K562 (cell line): Measurements from ENCODE around the gene OCA2. TPM values are rescaled to one million over a fixed set of nuclear protein-coding genes. Genes with fewer than 3 reads are reported as not detected.

Experiments used
- ATAC-seq: fragments of 200-7000 bp; cut with Tn5 transposase; 3 replicates; pipeline ENCODE4 v1.9.1; 2020; ENCODE audit warnings: moderate library complexity
- BruUV-seq: library from RNA; stranded (reverse); fragments of 400-500 nt; replicated peaks from 2 replicates; lab custom pipeline; 2021; lab: Mats Ljungman, UMichigan
- CTCF ChIA-PET: fragments of 300-600 bp; formaldehyde crosslinking; extraction: SDS; loops from one replicate; lab custom pipeline; 2021; ENCODE audit warnings: low intra/inter-chr PET ratio; lab: Yijun Ruan, JAX
- POLR2A ChIA-PET: fragments of 300-600, 350-650 bp; sonication (Branson Sonifier 250); formaldehyde crosslinking; extraction: SDS; loops from one replicate; lab custom pipeline; 2021; ENCODE audit warnings: antibody characterized with exemption, inconsistent platforms; lab: Yijun Ruan, JAX
- DNase-seq, 4 experiments: peaks; one replicate each; pipeline versions ENCODE4 v3.0.0 to v3.0.0-alpha.2; 2011 to 2018; ENCODE audit warnings: low spot score in 3 of 4, mixed read lengths in 3 of 4; ENCODE audit errors: extremely low read depth in 1 of 4
- FAIRE-seq: peaks from 2 replicates; lab custom pipeline; 2011; peaks lifted over from hg19 to GRCh38; lab: Jason Lieb, UNC
- H2AFZ ChIP-seq: 2 replicates; pipeline ENCODE4 v1.6.0; 2011; ENCODE audit warnings: low read depth, low read length, control low read depth, inconsistent platforms
- H3K27ac ChIP-seq: fragments of 200-600 bp; 3 replicates; pipeline ENCODE4 v1.8.0; 2011; ENCODE audit warnings: low read depth, mild to moderate bottlenecking, control low read depth, inconsistent platforms, low read length, moderate library complexity, mixed read lengths; ENCODE audit errors: extremely low read depth
- H3K27me3 ChIP-seq, 2 experiments: fragments of 300-600 bp in 1 of 2; 2 replicates in 1 of 2; 3 replicates in 1 of 2; pipeline versions ENCODE4 v1.6.0 to v1.8.0; 2011; ENCODE audit warnings: inconsistent platforms in 2 of 2, low read length in 2 of 2, mild to moderate bottlenecking in 1 of 2, mixed read lengths in 1 of 2, moderate library complexity in 1 of 2; ENCODE audit not compliant: control insufficient read depth in 2 of 2, insufficient read depth in 2 of 2
- H3K36me3 ChIP-seq: fragments of 300-600 bp; 3 replicates; pipeline ENCODE4 v1.8.0; 2011; ENCODE audit warnings: mild to moderate bottlenecking, low read length, inconsistent platforms; ENCODE audit not compliant: control insufficient read depth, insufficient read depth
- H3K4me1 ChIP-seq, 2 experiments: fragments of 200-600 bp in 1 of 2; replicated peaks in 1 of 2; 2 replicates in 1 of 2; 3 replicates in 1 of 2; pipeline versions ENCODE4 v1.5.1 to v1.8.0; 2011; ENCODE audit warnings: inconsistent platforms in 2 of 2, low read length in 2 of 2, mild to moderate bottlenecking in 1 of 2, mixed read lengths in 1 of 2, moderate library complexity in 1 of 2; ENCODE audit not compliant: control insufficient read depth in 2 of 2, insufficient read depth in 2 of 2
- H3K4me2 ChIP-seq: 2 replicates; pipeline ENCODE4 v1.6.1; 2011; ENCODE audit warnings: low read length, control low read depth, inconsistent platforms, mixed read lengths; ENCODE audit not compliant: insufficient read depth
- H3K4me3 ChIP-seq: fragments of 200-600 bp; sonication (generic), shearing (Covaris generic); 2 replicates; pipeline ENCODE4 v1.5.1; 2016; ENCODE audit warnings: control low read depth, inconsistent platforms
- H3K79me2 ChIP-seq: fragments of 200-600 bp; 3 replicates; pipeline ENCODE4 v1.8.0; 2011; ENCODE audit warnings: low read length, inconsistent platforms; ENCODE audit not compliant: control insufficient read depth, insufficient read depth
- H3K9ac ChIP-seq, 2 experiments: 2 replicates each; pipeline versions ENCODE4 v1.6.0 to v1.6.1; 2011; ENCODE audit warnings: low read depth in 2 of 2, low read length in 2 of 2, control low read depth in 1 of 2, inconsistent platforms in 1 of 2, mild to moderate bottlenecking in 1 of 2, mixed read lengths in 1 of 2; ENCODE audit not compliant: insufficient read depth in 1 of 2
- H3K9me1 ChIP-seq: one replicate; pipeline ENCODE4 v1.6.0; 2011; ENCODE audit warnings: inconsistent platforms, mild to moderate bottlenecking, low read length, moderate library complexity; ENCODE audit not compliant: control insufficient read depth, insufficient read depth
- H3K9me3 ChIP-seq: replicated peaks from 2 replicates; pipeline ENCODE4 v1.5.1; 2011; ENCODE audit warnings: low read depth, low read length, inconsistent platforms; ENCODE audit not compliant: control insufficient read depth, insufficient read depth
- H4K20me1 ChIP-seq: replicated peaks from 2 replicates; pipeline ENCODE4 v1.6.1; 2011; ENCODE audit warnings: low read length, inconsistent platforms, mixed read lengths; ENCODE audit not compliant: control insufficient read depth, insufficient read depth
- ELF4 ChIP-seq: fragments of 450-650 bp; formaldehyde crosslinking; IDR thresholded peaks from 2 replicates; pipeline ENCODE4 v1.4.0; 2022; ENCODE audit warnings: missing genetic modification characterization
- FOXP4 ChIP-seq: sonication (generic); formaldehyde crosslinking; IDR thresholded peaks from 2 replicates; pipeline ENCODE4 v1.8.0; 2022; ENCODE audit warnings: mild to moderate bottlenecking, missing genetic modification reagents, borderline replicate concordance
- TGIF2 ChIP-seq: sonication (generic); formaldehyde crosslinking; IDR thresholded peaks from 2 replicates; pipeline ENCODE4 v1.8.1; 2022; ENCODE audit warnings: mild to moderate bottlenecking, missing genetic modification reagents, moderate library complexity
- ZNF77 ChIP-seq: fragments of 250-450 bp; sonication (Bioruptor Pico); IDR thresholded peaks from 2 replicates; pipeline ENCODE4 v1.5.0; 2020
- WGBS: fragments of 100-300 bp; shearing (Covaris generic); methylation state at CpG from one replicate; pipeline ENCODE4 v1.1.6; 2016; ENCODE audit warnings: low coverage, mixed read lengths; ENCODE audit not compliant: insufficient coverage; ENCODE audit errors: missing lambda C conversion rate; 5-methylcytosine and 5-hydroxymethylcytosine counted together
- in situ Hi-C: fragments of 300-500 bp; cut with MboI; formaldehyde crosslinking; loops from 4 replicates; pipeline ENCODE4 v1.15.0; 2018; ENCODE audit warnings: inconsistent platforms, mixed read lengths
- intact Hi-C: fragments of 100-400 bp; cut with micrococcal nuclease; formaldehyde crosslinking; loops from 2 replicates; pipeline ENCODE4 v1.14.2; 2022
- polyA plus RNA-seq, 8 experiments: library from polyadenylated mRNA; depleted of rRNA in 4 of 8; stranded (reverse) in 5 of 8; unstranded in 3 of 8; fragments of >200 nt; fragmentation: Nextera tagmentation in 2 of 8; fragmentation: Illumina TruSeq in 1 of 8; extraction: Ambion mirVana in 2 of 8; extraction: Trizol in 1 of 8; gene quantifications; 2 replicates each; pipeline versions ENCODE4 v1.2.1 to v1.2.3, GENCODE V29; 2011 to 2014; ENCODE audit warnings: inconsistent platforms in 1 of 8, missing spikeins in 1 of 8
- total RNA-seq, 7 experiments: library from RNA; depleted of rRNA in 6 of 7; stranded (reverse); fragments of >200 nt in 6 of 7; fragmentation: Illumina TruSeq in 2 of 7; extraction: Trizol in 2 of 7; gene quantifications; 2 replicates each; pipeline versions ENCODE4 v1.2.1 to v1.2.3, GENCODE V29; 2011 to 2021; ENCODE audit warnings: low replicate concordance in 1 of 7
- TF ChIP-seq, protein P1 (sequence below): fragments of 250-450 bp; sonication (Bioruptor Pico); IDR thresholded peaks from 2 replicates; pipeline ENCODE4 v1.4.0; 2020; ENCODE audit warnings: mild to moderate bottlenecking, moderate library complexity

OCA2 gene
- total and polyA plus RNA-seq, 9 of the 15 experiments (the other 6 are each of a cell fraction or from before 2014, with no cell fraction given), result 0.07 to 0.59 (median 0.17) TPM; not detected in 1

- H3K27ac ChIP-seq, result no peak overlapping the region
- TF ChIP-seq TGIF2 (CRISPR knock-in tag) (no peak), ELF4 (CRISPR knock-in tag) (no peak)
- TF ChIP-seq, protein P1, sequence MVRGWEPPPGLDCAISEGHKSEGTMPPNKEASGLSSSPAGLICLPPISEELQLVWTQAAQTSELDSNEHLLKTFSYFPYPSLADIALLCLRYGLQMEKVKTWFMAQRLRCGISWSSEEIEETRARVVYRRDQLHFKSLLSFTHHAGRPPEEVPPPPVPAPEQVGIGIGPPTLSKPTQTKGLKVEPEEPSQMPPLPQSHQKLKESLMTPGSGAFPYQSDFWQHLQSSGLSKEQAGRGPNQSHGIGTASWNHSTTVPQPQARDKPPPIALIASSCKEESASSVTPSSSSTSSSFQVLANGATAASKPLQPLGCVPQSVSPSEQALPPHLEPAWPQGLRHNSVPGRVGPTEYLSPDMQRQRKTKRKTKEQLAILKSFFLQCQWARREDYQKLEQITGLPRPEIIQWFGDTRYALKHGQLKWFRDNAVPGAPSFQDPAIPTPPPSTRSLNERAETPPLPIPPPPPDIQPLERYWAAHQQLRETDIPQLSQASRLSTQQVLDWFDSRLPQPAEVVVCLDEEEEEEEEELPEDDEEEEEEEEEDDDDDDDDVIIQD (CRISPR knock-in tag), result no peak
- H3K9me3 ChIP-seq, result no peaks in the 10 kb centered on the region
- H3K9me1 ChIP-seq, result no peaks in the 10 kb centered on the region
- no peak for ATAC-seq
- BruUV-seq, result no TSS peak
- intact Hi-C loops (no loop called here), in situ Hi-C loops (no loop called here)
- H3K36me3 ChIP-seq, result no peaks in the 10 kb centered on the region
- POLR2A ChIA-PET, result no interaction called here
- H3K4me3 ChIP-seq, result no peak overlapping the region
- WGBS, result 0% methylated on average over 4 of the region's 4 CpGs
- H3K4me2 ChIP-seq, result no peak overlapping the region
- H2AFZ ChIP-seq, result no peak overlapping the region
- no peaks in the 10 kb centered on the region for H3K27me3 ChIP-seq
- H3K9ac ChIP-seq, result no peak overlapping the region
- H4K20me1 ChIP-seq, result no peaks in the 10 kb centered on the region
- H3K4me1 ChIP-seq, result no peaks in the 10 kb centered on the region
- DNase-seq, result no peak
- no peak for FAIRE-seq
- no peaks in the 10 kb centered on the region for H3K79me2 ChIP-seq
- CTCF ChIA-PET, result no interaction called here
Measured at GRCh38 chr15:27884726-27885125, 214.4 kb downstream of the OCA2 start.

DNA sequence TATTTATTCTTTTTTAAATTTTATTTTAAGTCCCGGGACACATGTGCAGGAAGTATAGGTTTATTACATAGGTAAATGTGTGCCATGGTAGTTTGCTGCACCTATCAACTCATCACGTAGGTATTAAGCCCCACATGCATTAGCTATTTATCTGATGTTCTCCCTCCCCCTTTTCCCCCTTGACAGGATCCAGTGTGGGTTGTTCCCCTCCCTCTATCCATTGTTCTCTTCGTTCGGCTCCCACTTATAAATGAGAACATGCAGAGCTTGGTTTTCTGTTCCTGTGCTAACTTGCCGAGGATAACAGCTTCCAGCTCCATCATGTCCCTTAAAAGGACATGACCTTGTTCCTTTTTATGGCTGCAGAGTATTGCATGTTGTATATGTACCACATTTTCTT lies 220.3 kb downstream of the OCA2 start:
- no peak for FAIRE-seq

More for the DNA sequence above, 220.3 kb downstream of the OCA2 start:
- ATAC-seq, result no peak
- no peaks in the 10 kb centered on the region for H3K27me3 ChIP-seq
- ChIA-PET POLR2A (interaction anchor here (1.0 kb wide), 1 partner anchor 14 kb away, joined by 3 read pairs; no protein-coding TSS in a partner anchor), CTCF (no interaction called here)
- BruUV-seq, result no TSS peak
- H4K20me1 ChIP-seq, result no peaks in the 10 kb centered on the region
- no peak for DNase-seq
- no peak overlapping the region for H3K4me3 ChIP-seq
- intact Hi-C loops (no loop called here), in situ Hi-C loops (no loop called here)
- no peak overlapping the region for H2AFZ ChIP-seq
- no peak overlapping the region for H3K9ac ChIP-seq
- TF ChIP-seq ZNF77, result no peak
- no peak for TF ChIP-seq FOXP4 (CRISPR knock-in tag)
- no peaks in the 10 kb centered on the region for H3K9me1 ChIP-seq
- no peaks in the 10 kb centered on the region for H3K9me3 ChIP-seq
- no peaks in the 10 kb centered on the region for H3K79me2 ChIP-seq
- no peaks in the 10 kb centered on the region for H3K36me3 ChIP-seq
- H3K4me1 ChIP-seq, result no peaks in the 10 kb centered on the region
- H3K4me2 ChIP-seq, result no peak overlapping the region
- 0% methylated on average over 5 of the region's 5 CpGs for WGBS
- no peak overlapping the region for H3K27ac ChIP-seq
